H1 (cell line): ENCODE results near the gene LIMS1. TPM values are rescaled to one million over a fixed set of nuclear protein-coding genes. Genes with fewer than 3 reads are reported as not detected.

Experiments used
- CTCF ChIA-PET: fragments of 300-600 bp; sonication (Branson Sonifier 250); formaldehyde crosslinking; loops from one replicate; lab custom pipeline; 2021; ENCODE audit not compliant: partially characterized antibody; lab: Charles Lee
- POLR2A ChIA-PET: fragments of 300-600 bp; sonication (Branson Sonifier 250); formaldehyde crosslinking; loops from one replicate; lab custom pipeline; 2021; ENCODE audit warnings: inconsistent platforms; ENCODE audit not compliant: partially characterized antibody; lab: Charles Lee
- DNase-seq, 2 experiments: peaks; one replicate each; pipeline versions ENCODE4 v3.0.0 to v3.0.0-alpha.2; 2010 to 2022; ENCODE audit warnings: low spot score in 2 of 2, low read depth in 1 of 2, mixed read lengths in 1 of 2
- FAIRE-seq: peaks from 2 replicates; lab custom pipeline; 2011; peaks lifted over from hg19 to GRCh38; lab: Jason Lieb, UNC
- H2AFZ ChIP-seq: 2 replicates; pipeline ENCODE4 v1.8.1; 2012; ENCODE audit warnings: low read length, inconsistent platforms
- H2AK5ac ChIP-seq: 2 replicates; pipeline ENCODE4 v1.6.1; 2013; ENCODE audit warnings: low read depth, low read length
- H2BK120ac ChIP-seq: replicated peaks from 2 replicates; pipeline ENCODE3; 2013; ENCODE audit warnings: low read depth, low read length, inconsistent platforms
- H2BK12ac ChIP-seq: 2 replicates; pipeline ENCODE4 v1.6.1; 2013; ENCODE audit warnings: low read depth, low read length
- H2BK15ac ChIP-seq: 2 replicates; pipeline ENCODE4 v1.6.1; 2013; ENCODE audit warnings: low read length
- H2BK20ac ChIP-seq: 2 replicates; pipeline ENCODE4 v1.6.1; 2013; ENCODE audit warnings: low read length
- H2BK5ac ChIP-seq: 2 replicates; pipeline ENCODE4 v1.6.1; 2013; ENCODE audit warnings: low read depth, low read length
- H3K14ac ChIP-seq: 2 replicates; pipeline ENCODE4 v1.6.1; 2013; ENCODE audit warnings: inconsistent platforms; ENCODE audit not compliant: insufficient read length
- H3K18ac ChIP-seq: 2 replicates; pipeline ENCODE4 v1.6.1; 2013; ENCODE audit warnings: low read length; ENCODE audit errors: extremely low read depth
- H3K23ac ChIP-seq: 2 replicates; pipeline ENCODE4 v1.6.1; 2013; ENCODE audit warnings: inconsistent platforms; ENCODE audit not compliant: insufficient read length
- H3K23me2 ChIP-seq: 2 replicates; pipeline ENCODE4 v1.6.1; 2013; ENCODE audit warnings: low read depth, low read length
- H3K27ac ChIP-seq: 2 replicates; pipeline ENCODE4 v1.6.1; 2011; ENCODE audit warnings: low read depth, low read length, inconsistent platforms
- H3K27me3 ChIP-seq, 4 experiments: replicated peaks in 1 of 4; 1 replicate in 1 of 4; 2 replicates in 3 of 4; pipeline versions ENCODE4 v1.6.1 to v1.8.1; 2011 to 2013; ENCODE audit warnings: low read length in 3 of 4, mild to moderate bottlenecking in 3 of 4, inconsistent platforms in 2 of 4, mixed read lengths in 2 of 4, moderate library complexity in 1 of 4; ENCODE audit not compliant: control insufficient read depth in 3 of 4, insufficient read depth in 3 of 4; ENCODE audit errors: extremely low read depth in 1 of 4
- H3K36me3 ChIP-seq, 4 experiments: 2 replicates each; pipeline versions ENCODE4 v1.6.1 to v1.8.1; 2011 to 2013; ENCODE audit warnings: mild to moderate bottlenecking in 4 of 4, low read length in 3 of 4, moderate library complexity in 2 of 4, control low read depth in 1 of 4, inconsistent platforms in 1 of 4; ENCODE audit not compliant: insufficient read depth in 4 of 4, control insufficient read depth in 2 of 4
- H3K4ac ChIP-seq: replicated peaks from 2 replicates; pipeline ENCODE3; 2013; ENCODE audit warnings: low read length, low read depth, mixed read lengths, inconsistent platforms; ENCODE audit not compliant: insufficient read length
- H3K4me1 ChIP-seq, 4 experiments: replicated peaks in 1 of 4; 1 replicate in 1 of 4; 2 replicates in 3 of 4; pipeline versions ENCODE4 v1.6.1 to v1.8.1; 2011 to 2013; ENCODE audit warnings: low read length in 3 of 4, inconsistent platforms in 2 of 4, mixed read lengths in 1 of 4; ENCODE audit not compliant: insufficient read depth in 4 of 4, control insufficient read depth in 3 of 4
- H3K4me2 ChIP-seq, 2 experiments: 2 replicates each; pipeline versions ENCODE4 v1.6.1 to v1.8.1; 2011 to 2013; ENCODE audit warnings: low read depth in 2 of 2, low read length in 2 of 2, control low read depth in 1 of 2, inconsistent platforms in 1 of 2, mild to moderate bottlenecking in 1 of 2; ENCODE audit not compliant: insufficient read depth in 1 of 2
- H3K4me3 ChIP-seq, 4 experiments: fragments of 200-600, 300-600 bp in 1 of 4; sonication (generic), shearing (Covaris generic), sonication (Bioruptor Twin) in 1 of 4; 2 replicates each; pipeline versions ENCODE4 v1.5.1 to v1.8.1; 2011 to 2016; ENCODE audit warnings: low read length in 4 of 4, low read depth in 3 of 4, control low read depth in 2 of 4, inconsistent platforms in 2 of 4, mild to moderate bottlenecking in 2 of 4, mixed read lengths in 1 of 4, moderate library complexity in 1 of 4; ENCODE audit not compliant: insufficient read depth in 2 of 4; ENCODE audit errors: extremely low read depth in 1 of 4
- H3K56ac ChIP-seq: replicated peaks from 2 replicates; pipeline ENCODE3; 2013; ENCODE audit warnings: low read depth, mild to moderate bottlenecking, mixed read lengths, low read length, inconsistent platforms; ENCODE audit not compliant: insufficient read length
- H3K79me1 ChIP-seq: 2 replicates; pipeline ENCODE4 v1.6.1; 2013; ENCODE audit warnings: low read depth, low read length, control low read depth
- H3K79me2 ChIP-seq, 2 experiments: 2 replicates each; pipeline versions ENCODE4 v1.6.1 to v1.8.1; 2012 to 2013; ENCODE audit warnings: low read length in 2 of 2, mild to moderate bottlenecking in 2 of 2, inconsistent platforms in 1 of 2; ENCODE audit not compliant: insufficient read depth in 2 of 2, control insufficient read depth in 1 of 2
- H3K9ac ChIP-seq, 4 experiments: replicated peaks in 1 of 4; 1 replicate in 1 of 4; 2 replicates in 3 of 4; pipeline versions ENCODE4 v1.6.1 to v1.8.1; 2011 to 2013; ENCODE audit warnings: low read depth in 3 of 4, low read length in 3 of 4, control low read depth in 2 of 4, mild to moderate bottlenecking in 2 of 4, moderate library complexity in 2 of 4, inconsistent platforms in 1 of 4; ENCODE audit errors: extremely low read depth in 1 of 4
- H3K9me3 ChIP-seq, 2 experiments: 2 replicates each; pipeline versions ENCODE4 v1.6.1 to v1.8.1; 2012 to 2013; ENCODE audit warnings: mild to moderate bottlenecking in 2 of 2, moderate library complexity in 2 of 2, control low read depth in 1 of 2, inconsistent platforms in 1 of 2, low read depth in 1 of 2, low read length in 1 of 2, mixed read lengths in 1 of 2; ENCODE audit not compliant: insufficient read depth in 2 of 2
- H4K20me1 ChIP-seq, 2 experiments: replicated peaks in 1 of 2; 2 replicates each; pipeline versions ENCODE3 to v1.8.1; 2011 to 2013; ENCODE audit warnings: inconsistent platforms in 2 of 2, low read length in 2 of 2, mild to moderate bottlenecking in 1 of 2; ENCODE audit not compliant: insufficient read depth in 2 of 2, control insufficient read depth in 1 of 2
- H4K5ac ChIP-seq: 2 replicates; pipeline ENCODE4 v1.6.1; 2013; ENCODE audit warnings: low read length, low read depth, mixed read lengths, inconsistent platforms; ENCODE audit not compliant: insufficient read length
- H4K8ac ChIP-seq: 2 replicates; pipeline ENCODE4 v1.8.0; 2013; ENCODE audit warnings: mild to moderate bottlenecking, moderate library complexity, low read length, inconsistent platforms; ENCODE audit not compliant: insufficient read depth; ENCODE audit errors: extremely low read depth
- H4K91ac ChIP-seq: replicated peaks from 2 replicates; pipeline ENCODE3; 2013; ENCODE audit warnings: low read length, mixed read lengths, inconsistent platforms; ENCODE audit not compliant: insufficient read length
- EP300 ChIP-seq, 2 experiments: IDR thresholded peaks; 1 replicate in 1 of 2; 2 replicates in 1 of 2; pipeline ENCODE4 v1.6.1; 2011 to 2012; ENCODE audit warnings: low read depth in 2 of 2, low read length in 2 of 2, mild to moderate bottlenecking in 2 of 2, borderline replicate concordance in 1 of 2, inconsistent platforms in 1 of 2, moderate library complexity in 1 of 2
- HDAC2 ChIP-seq, 2 experiments: fragments of 300-600 bp in 1 of 2; sonication (generic) in 1 of 2; IDR thresholded peaks; 2 replicates each; pipeline ENCODE4 v1.6.1; 2011 to 2012; ENCODE audit warnings: low read depth in 2 of 2, low read length in 2 of 2, mild to moderate bottlenecking in 2 of 2, moderate library complexity in 2 of 2, borderline replicate concordance in 1 of 2, inconsistent platforms in 1 of 2
- JUND ChIP-seq: IDR thresholded peaks from 2 replicates; pipeline ENCODE4 v1.6.1; 2011; ENCODE audit warnings: mild to moderate bottlenecking, improper control_type of control experiment, low read length
- KDM1A ChIP-seq: fragments of 200-600, 300-600 bp; sonication (generic); IDR thresholded peaks from 2 replicates; pipeline ENCODE4 v1.7.1; 2016; ENCODE audit warnings: mild to moderate bottlenecking, low read length, borderline replicate concordance
- KDM5A ChIP-seq: fragments of 200-600 bp; IDR thresholded peaks from 2 replicates; pipeline ENCODE4 v1.7.1; 2012; ENCODE audit warnings: mild to moderate bottlenecking, low read length, inconsistent platforms, mixed read lengths
- NRF1 ChIP-seq: IDR thresholded peaks from 2 replicates; pipeline ENCODE4 v1.6.1; 2011; ENCODE audit warnings: mild to moderate bottlenecking, low read depth, low read length, improper control_type of control experiment
- POLR2AphosphoS5 ChIP-seq: IDR thresholded peaks from 2 replicates; pipeline ENCODE4 v1.6.1; 2011; ENCODE audit warnings: low read depth, low read length
- RAD21 ChIP-seq, 2 experiments: IDR thresholded peaks in 1 of 2; conservative IDR thresholded peaks in 1 of 2; 2 replicates each; pipeline ENCODE4 v1.6.1; 2011; ENCODE audit warnings: low read depth in 2 of 2, low read length in 2 of 2, improper control_type of control experiment in 1 of 2, inconsistent platforms in 1 of 2, mild to moderate bottlenecking in 1 of 2, moderate library complexity in 1 of 2
- SIN3A ChIP-seq, 2 experiments: IDR thresholded peaks in 1 of 2; conservative IDR thresholded peaks in 1 of 2; 2 replicates each; pipeline ENCODE4 v1.6.1; 2011 to 2012; ENCODE audit warnings: low read length in 2 of 2, improper control_type of control experiment in 1 of 2, low read depth in 1 of 2, mild to moderate bottlenecking in 1 of 2
- SP1 ChIP-seq: IDR thresholded peaks from 2 replicates; pipeline ENCODE4 v1.6.1; 2011; ENCODE audit warnings: low read depth, low read length
- SRF ChIP-seq: IDR thresholded peaks from 2 replicates; pipeline ENCODE4 v1.6.1; 2011; ENCODE audit warnings: mild to moderate bottlenecking, low read depth, low read length, moderate library complexity
- TCF12 ChIP-seq: IDR thresholded peaks from 2 replicates; pipeline ENCODE4 v1.6.1; 2011; ENCODE audit warnings: low read depth, mild to moderate bottlenecking, low read length
- polyA plus RNA-seq, 7 experiments: library from polyadenylated mRNA; depleted of rRNA in 3 of 7; stranded (reverse) in 5 of 7; unstranded in 2 of 7; fragments of >200 nt in 5 of 7; fragments of 200-250 nt in 2 of 7; gene quantifications; 1 replicate in 5 of 7; 2 replicates in 1 of 7; 4 replicates in 1 of 7; pipeline versions ENCODE4 v1.2.1 to v1.2.3, GENCODE V29; 2011 to 2013; ENCODE audit warnings: missing spikeins in 2 of 7, mixed read lengths in 2 of 7
- total RNA-seq: library from RNA; stranded (reverse); fragmentation: NEBNext Ultra II Directional; extraction: Animal tissue kit (Norgen Biotek cat#: 25700); gene quantifications from 2 replicates; pipeline ENCODE4 v1.2.1, GENCODE V29; 2021

LIMS1 gene
- total and polyA plus RNA-seq, 2 of the 8 experiments (the other 6 are each of a cell fraction or from before 2014, with no cell fraction given): 24.1 to 36.7 TPM

GRCh38 chr2:108602422-108602821, 68.2 kb downstream of the LIMS1 start:
- Histone ChIP-seq H2AFZ (no peak overlapping the region), H3K79me2 (peaks cover 0 to 14% of the 10 kb centered on the region in 2 experiments; a peak in 2 of 4 replicates), H4K8ac (no peak overlapping the region)
- POLR2A ChIA-PET: no interaction called here
- FAIRE-seq: no peak
- no peak for TF ChIP-seq POLR2AphosphoS5
- TF ChIP-seq TCF12: no peak
- no peak for TF ChIP-seq JUND
- TF ChIP-seq RAD21 (IDR thresholded peaks at IDR 0.05 in 1 of 2, conservative IDR thresholded peaks at IDR 0.05 in 1 of 2; ENCODE audit: low read depth in 2 of 2, low read length in 2 of 2): no peak
- TF ChIP-seq SIN3A (conservative IDR thresholded peaks at IDR 0.05 in 1 of 2, IDR thresholded peaks at IDR 0.05 in 1 of 2; ENCODE audit: low read depth in 1 of 2, low read length in 2 of 2): no peak
- no peak for TF ChIP-seq HDAC2 (IDR thresholded peaks at IDR 0.05; ENCODE audit: borderline replicate concordance in 1 of 2, low read depth in 2 of 2, low read length in 2 of 2)
- TF ChIP-seq NRF1: no peak
- TF ChIP-seq KDM5A: no peak
- no peak for TF ChIP-seq SRF
- no peak for TF ChIP-seq KDM1A
- TF ChIP-seq SP1: no peak
- no peak for TF ChIP-seq EP300 (IDR thresholded peaks at IDR 0.05; ENCODE audit: borderline replicate concordance in 1 of 2, low read depth in 2 of 2, low read length in 2 of 2)
- TF ChIP-seq, all 59 proteins: peak for 0
- H3K14ac ChIP-seq: no peak overlapping the region
- H2AK5ac ChIP-seq: no peak overlapping the region
- no peak overlapping the region for H4K5ac ChIP-seq
- H3K18ac ChIP-seq: no peak overlapping the region
- H2BK20ac ChIP-seq: no peak overlapping the region
- no peak overlapping the region for H3K4ac ChIP-seq
- H3K27me3 ChIP-seq: no peaks in the 10 kb centered on the region
- peaks cover 0 to 2% of the 10 kb centered on the region in 2 experiments for H4K20me1 ChIP-seq
- H4K91ac ChIP-seq: no peak overlapping the region
- H3K56ac ChIP-seq: no peak overlapping the region
- no peaks in the 10 kb centered on the region for H3K9me3 ChIP-seq
- H3K9ac ChIP-seq: no peak overlapping the region
- CTCF ChIA-PET: interaction anchor here (2.1 to 5.0 kb wide), 2 partner anchors 34 kb away, joined by 8 to 108 read pairs; no protein-coding TSS in a partner anchor
- H3K4me1 ChIP-seq: peaks cover 0 to 2% (median 0%) of the 10 kb centered on the region in 4 experiments; a peak in 1 of 7 replicates
- H3K27ac ChIP-seq: no peak overlapping the region
- H2BK12ac ChIP-seq: no peak overlapping the region
- no peaks in the 10 kb centered on the region for H3K23me2 ChIP-seq
- H3K36me3 ChIP-seq: no peaks in the 10 kb centered on the region
- no peak overlapping the region for H3K4me3 ChIP-seq
- no peak overlapping the region for H2BK15ac ChIP-seq
- no peak overlapping the region for H2BK120ac ChIP-seq
- H3K79me1 ChIP-seq: peaks cover 3% of the 10 kb centered on the region
- H3K4me2 ChIP-seq: no peak overlapping the region
- H3K23ac ChIP-seq: no peak overlapping the region
- DNase-seq: no peak
- H2BK5ac ChIP-seq: no peak overlapping the region
